ENCODE data around the gene CYFIP2.

GRCh38 chr5:157335534-157336422, 69.9 kb downstream of the CYFIP2 start:
- TF ChIP-seq, protein P1, sequence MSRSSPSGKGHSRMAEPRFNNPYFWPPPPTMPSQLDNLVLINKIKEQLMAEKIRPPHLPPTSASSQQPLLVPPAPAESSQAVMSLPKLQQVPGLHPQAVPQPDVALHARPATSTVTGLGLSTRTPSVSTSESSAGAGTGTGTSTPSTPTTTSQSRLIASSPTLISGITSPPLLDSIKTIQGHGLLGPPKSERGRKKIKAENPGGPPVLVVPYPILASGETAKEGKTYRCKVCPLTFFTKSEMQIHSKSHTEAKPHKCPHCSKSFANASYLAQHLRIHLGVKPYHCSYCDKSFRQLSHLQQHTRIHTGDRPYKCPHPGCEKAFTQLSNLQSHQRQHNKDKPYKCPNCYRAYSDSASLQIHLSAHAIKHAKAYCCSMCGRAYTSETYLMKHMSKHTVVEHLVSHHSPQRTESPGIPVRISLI (tag by site-specific recombination; IDR thresholded peaks at IDR 0.05) = no peak
- TF ChIP-seq, protein P2, sequence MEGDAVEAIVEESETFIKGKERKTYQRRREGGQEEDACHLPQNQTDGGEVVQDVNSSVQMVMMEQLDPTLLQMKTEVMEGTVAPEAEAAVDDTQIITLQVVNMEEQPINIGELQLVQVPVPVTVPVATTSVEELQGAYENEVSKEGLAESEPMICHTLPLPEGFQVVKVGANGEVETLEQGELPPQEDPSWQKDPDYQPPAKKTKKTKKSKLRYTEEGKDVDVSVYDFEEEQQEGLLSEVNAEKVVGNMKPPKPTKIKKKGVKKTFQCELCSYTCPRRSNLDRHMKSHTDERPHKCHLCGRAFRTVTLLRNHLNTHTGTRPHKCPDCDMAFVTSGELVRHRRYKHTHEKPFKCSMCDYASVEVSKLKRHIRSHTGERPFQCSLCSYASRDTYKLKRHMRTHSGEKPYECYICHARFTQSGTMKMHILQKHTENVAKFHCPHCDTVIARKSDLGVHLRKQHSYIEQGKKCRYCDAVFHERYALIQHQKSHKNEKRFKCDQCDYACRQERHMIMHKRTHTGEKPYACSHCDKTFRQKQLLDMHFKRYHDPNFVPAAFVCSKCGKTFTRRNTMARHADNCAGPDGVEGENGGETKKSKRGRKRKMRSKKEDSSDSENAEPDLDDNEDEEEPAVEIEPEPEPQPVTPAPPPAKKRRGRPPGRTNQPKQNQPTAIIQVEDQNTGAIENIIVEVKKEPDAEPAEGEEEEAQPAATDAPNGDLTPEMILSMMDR (tag by site-specific recombination; IDR thresholded peaks at IDR 0.05) = no peak
- TF ChIP-seq SETDB1 (IDR thresholded peaks at IDR 0.05; ENCODE audit: insufficient read length, low read length) = no peak
